Measurements from ENCODE around the gene CNTNAP5.

The CNTNAP5 gene

DNA sequence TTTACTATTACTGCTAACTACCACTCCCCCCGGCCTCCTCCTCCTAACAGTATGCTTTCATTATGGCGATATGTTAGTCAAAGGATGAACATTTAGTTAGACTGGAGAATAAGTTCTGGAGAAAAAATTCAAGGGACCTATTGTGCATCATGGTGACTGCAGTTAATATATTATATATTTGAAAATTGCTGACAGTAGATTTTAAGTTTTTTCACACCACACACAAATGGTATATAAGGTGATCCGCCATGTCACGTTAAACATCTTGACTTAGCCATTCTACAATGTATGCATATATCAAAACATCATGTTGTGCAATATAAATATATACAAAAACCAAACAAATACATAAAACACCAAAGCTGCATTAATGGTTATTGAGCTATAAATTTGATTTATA is 873.7 kb downstream of the CNTNAP5 start:
- no peak for DNase-seq (ENCODE audit: low read depth)

GRCh38 chr2:124908411-124908810 is 883.3 kb downstream of the CNTNAP5 start:
- no peak for DNase-seq (ENCODE audit: low read depth)

- DNase-seq (ENCODE audit: low read depth) = no peak
These were observed 886.5 kb downstream of the CNTNAP5 start for GRCh38 chr2:124911560-124911959.

DNA sequence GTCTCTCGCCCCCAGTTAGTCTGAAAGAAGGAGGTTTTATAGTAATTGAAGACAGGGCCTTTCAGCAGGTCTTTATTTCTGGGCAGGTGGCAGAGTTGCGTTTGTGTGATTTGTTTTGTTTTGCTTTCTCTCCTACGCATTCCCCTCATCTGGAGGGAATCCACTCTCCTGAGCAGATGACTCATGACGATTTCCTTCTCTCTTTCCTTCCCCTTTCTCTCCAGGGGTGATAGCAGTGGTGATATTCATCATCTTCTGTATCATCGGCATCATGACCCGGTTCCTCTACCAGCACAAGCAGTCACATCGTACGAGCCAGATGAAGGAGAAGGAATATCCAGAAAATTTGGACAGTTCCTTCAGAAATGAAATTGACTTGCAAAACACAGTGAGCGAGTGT is 888.8 kb downstream of the CNTNAP5 start:
- no peak for DNase-seq (ENCODE audit: low read depth)

DNA sequence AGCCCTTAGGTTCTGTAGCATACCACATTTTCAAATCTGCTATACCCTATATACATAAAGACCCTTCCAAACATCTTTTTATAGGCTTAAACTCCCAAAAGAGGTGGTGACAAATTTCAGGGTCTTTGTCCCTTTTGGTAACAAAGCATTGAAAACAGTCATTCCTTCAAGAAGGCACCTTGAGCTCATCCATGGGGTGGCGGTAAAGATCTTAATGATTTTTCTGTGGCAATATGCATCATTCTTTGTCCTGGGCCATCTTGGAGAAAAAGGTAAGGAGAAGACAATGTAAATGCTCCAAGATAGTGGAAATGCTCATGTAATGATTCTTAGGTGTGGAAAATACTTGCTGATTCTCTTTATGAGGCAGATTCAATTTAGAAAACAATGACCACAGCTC is 890.5 kb downstream of the CNTNAP5 start:
- DNase-seq (ENCODE audit: low read depth) = no peak

DNA sequence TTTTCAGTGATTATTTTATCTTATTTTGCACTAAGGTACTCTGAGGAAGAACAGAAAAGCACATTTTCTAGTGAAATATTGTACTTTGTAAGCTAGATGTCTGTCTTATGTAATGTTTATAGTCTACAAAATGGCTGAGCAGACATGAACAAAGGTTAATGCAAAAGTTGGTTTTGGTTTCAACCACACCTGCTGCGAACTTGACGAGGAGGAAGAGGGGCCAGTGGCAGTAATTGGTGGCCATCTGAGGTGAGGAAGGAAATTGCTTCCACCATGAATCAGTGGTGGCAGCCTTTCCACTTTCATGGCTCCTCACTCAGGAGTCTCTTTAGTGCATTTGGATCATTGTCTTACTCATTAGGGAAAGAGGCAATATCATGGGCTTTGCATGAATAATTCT is 894.2 kb downstream of the CNTNAP5 start:
- DNase-seq (ENCODE audit: low read depth) = no peak

DNA sequence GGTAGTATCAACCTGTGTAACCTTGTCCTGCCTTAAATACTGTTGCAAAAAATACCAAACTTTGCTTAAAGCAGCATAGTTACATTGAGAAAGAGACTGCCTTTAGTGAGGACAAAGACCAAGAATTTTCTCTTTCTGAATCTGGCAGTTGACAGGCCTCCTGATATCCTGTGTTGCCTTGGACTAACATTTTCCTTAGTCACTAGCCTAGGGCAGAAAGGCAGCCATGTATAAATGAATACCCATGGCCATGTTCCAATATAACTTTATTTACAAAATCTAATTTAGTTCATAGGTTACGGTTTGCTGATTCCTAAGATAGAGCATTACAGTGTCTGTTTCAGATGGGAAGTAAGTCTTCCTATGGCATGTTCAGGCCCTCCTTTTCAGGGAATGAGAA is 895.4 kb downstream of the CNTNAP5 start:
- no peak for DNase-seq (ENCODE audit: low read depth)

DNA sequence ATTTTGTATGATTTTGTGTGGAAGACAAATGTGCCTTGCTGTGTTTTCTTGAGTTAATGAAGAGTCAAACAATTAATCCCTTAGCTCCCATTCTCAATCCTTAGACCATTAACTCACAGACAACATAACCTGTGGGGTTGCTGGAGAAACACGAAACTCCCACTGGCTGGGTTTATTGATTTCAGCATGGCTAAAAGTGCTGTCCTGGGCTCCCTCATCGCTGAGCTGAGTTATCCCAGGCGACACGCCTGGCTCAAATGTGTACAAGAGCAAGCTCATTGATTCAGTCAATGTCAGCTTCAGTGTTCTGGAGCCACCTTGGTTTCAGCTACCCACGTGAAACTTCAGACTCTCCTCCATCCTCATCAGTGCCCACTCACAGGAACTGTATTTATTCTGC is 896.1 kb downstream of the CNTNAP5 start:
- DNase-seq (ENCODE audit: low read depth) = no peak

DNA sequence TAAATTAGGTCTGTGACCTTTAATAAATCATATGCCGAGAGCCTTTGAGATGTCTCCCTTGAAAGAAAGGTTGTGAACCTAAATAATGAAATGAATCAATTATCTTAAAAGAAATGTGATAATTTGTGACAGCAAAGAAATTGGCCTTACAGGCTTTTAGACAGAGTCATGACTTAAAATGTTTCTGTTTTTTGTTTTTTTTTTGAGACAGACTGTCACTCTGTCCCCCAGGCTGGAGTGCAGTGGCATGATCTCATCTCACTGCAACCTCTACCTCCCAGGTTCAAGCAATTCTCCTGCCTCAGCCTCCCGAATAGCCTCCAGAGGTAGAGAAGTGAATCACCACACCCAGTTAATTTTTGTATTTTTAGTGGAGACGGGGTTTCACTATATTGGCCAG is 898.0 kb downstream of the CNTNAP5 start:
- no peak for DNase-seq (ENCODE audit: low read depth)

- DNase-seq (ENCODE audit: low read depth) = no peak
These were observed 908.8 kb downstream of the CNTNAP5 start for GRCh38 chr2:124933883-124934282.

- DNase-seq (ENCODE audit: low read depth) = no peak
These were observed 928.8 kb downstream of the CNTNAP5 start for GRCh38 chr2:124953921-124954320.

DNA sequence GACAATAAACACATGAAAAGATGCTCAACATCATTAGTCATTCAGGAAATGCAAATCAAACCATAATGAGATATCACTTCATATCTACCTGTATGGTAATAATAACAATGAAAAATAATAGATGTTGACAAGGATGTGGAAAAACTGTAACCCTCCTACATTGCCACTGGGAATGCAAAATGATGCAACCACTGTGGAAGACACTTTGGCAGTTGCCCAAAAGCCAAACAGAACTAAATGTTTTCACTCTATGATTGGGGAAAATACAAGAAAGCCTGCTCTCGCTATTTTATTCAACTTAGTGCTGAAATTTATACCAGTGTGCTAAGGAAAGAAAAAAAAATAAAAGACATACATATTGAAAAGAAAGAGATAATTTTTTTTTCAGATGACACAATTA is 934.5 kb downstream of the CNTNAP5 start:
- DNase-seq (ENCODE audit: low read depth) = no peak

- DNase-seq (ENCODE audit: low read depth) = no peak
These were observed 936.0 kb downstream of the CNTNAP5 start for GRCh38 chr2:124961132-124961531.

Measured in activated T-helper 9 cell treated with anti-CD3 and anti-CD28 coated beads, Interleukin-2, amount 50 U/mL, for 16 hours (primary cell).